ENCODE results near the gene NDUFAF8.
A peak's percentile ranks its signal among the peaks of the same experiment; 100 is the strongest.

The NDUFAF8 gene

DNA sequence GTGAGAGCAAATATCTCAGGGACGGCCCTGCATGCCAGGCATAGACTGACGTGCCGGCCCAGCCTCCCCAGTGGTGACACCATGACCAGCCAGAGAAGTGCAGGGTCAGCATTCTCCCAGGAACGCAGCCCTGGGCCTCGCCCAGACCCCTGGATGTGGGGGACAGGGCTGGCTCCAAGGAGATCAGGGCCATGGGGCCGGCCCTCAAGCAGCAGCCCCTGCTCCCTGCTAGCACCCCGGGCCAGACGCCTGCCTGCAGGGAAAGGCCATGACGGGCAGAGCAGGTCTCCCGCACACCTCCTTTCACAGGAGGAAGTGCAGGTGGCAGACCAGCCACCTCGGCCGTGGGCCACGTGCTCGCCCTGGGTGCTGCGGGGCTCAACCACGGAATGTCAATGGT, 9.5 kb downstream of the NDUFAF8 start:
- TF ChIP-seq, protein P1, sequence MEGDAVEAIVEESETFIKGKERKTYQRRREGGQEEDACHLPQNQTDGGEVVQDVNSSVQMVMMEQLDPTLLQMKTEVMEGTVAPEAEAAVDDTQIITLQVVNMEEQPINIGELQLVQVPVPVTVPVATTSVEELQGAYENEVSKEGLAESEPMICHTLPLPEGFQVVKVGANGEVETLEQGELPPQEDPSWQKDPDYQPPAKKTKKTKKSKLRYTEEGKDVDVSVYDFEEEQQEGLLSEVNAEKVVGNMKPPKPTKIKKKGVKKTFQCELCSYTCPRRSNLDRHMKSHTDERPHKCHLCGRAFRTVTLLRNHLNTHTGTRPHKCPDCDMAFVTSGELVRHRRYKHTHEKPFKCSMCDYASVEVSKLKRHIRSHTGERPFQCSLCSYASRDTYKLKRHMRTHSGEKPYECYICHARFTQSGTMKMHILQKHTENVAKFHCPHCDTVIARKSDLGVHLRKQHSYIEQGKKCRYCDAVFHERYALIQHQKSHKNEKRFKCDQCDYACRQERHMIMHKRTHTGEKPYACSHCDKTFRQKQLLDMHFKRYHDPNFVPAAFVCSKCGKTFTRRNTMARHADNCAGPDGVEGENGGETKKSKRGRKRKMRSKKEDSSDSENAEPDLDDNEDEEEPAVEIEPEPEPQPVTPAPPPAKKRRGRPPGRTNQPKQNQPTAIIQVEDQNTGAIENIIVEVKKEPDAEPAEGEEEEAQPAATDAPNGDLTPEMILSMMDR (IDR thresholded peaks at IDR 0.05; ENCODE audit: low read depth, low read length, poor library complexity, severe bottlenecking), result no peak
- TF ChIP-seq EZH2phosphoT487 (IDR thresholded peaks at IDR 0.05; ENCODE audit: borderline replicate concordance, low read length), result no peak
- H3K27ac ChIP-seq (ENCODE audit: low read depth, low read length), result no peak overlapping the region
- H3K9me3 ChIP-seq (ENCODE audit: control insufficient read depth, insufficient read depth, low read length), result peaks cover 6% of the 10 kb centered on the region
- H3K79me2 ChIP-seq (ENCODE audit: control insufficient read depth, low read length), result peaks cover 3% of the 10 kb centered on the region; the same call in 1 of the 2 replicates
- no peaks in the 10 kb centered on the region for H3K9me2 ChIP-seq (replicated peaks; ENCODE audit: control insufficient read depth, low read length)
- H3K4me2 ChIP-seq (ENCODE audit: low read length), result no peak overlapping the region
- peaks cover 12% of the 10 kb centered on the region for H3F3A ChIP-seq (ENCODE audit: control insufficient read depth, insufficient read depth)
- H3K4me1 ChIP-seq (ENCODE audit: control insufficient read depth, low read length), result peaks cover 58% of the 10 kb centered on the region
- H3K27me3 ChIP-seq (ENCODE audit: control insufficient read depth, low read length), result no peaks in the 10 kb centered on the region
- H3K36me3 ChIP-seq (ENCODE audit: control insufficient read depth, low read length), result peaks cover 37% of the 10 kb centered on the region
- 0 out of 2 replicates have a peak, but pooled peaks cover 2% of the 10 kb centered on the region for H4K20me1 ChIP-seq (ENCODE audit: control insufficient read depth, insufficient read depth, low read depth, low read length)
- no peak overlapping the region for H3K4me3 ChIP-seq (ENCODE audit: low read length)

DNA sequence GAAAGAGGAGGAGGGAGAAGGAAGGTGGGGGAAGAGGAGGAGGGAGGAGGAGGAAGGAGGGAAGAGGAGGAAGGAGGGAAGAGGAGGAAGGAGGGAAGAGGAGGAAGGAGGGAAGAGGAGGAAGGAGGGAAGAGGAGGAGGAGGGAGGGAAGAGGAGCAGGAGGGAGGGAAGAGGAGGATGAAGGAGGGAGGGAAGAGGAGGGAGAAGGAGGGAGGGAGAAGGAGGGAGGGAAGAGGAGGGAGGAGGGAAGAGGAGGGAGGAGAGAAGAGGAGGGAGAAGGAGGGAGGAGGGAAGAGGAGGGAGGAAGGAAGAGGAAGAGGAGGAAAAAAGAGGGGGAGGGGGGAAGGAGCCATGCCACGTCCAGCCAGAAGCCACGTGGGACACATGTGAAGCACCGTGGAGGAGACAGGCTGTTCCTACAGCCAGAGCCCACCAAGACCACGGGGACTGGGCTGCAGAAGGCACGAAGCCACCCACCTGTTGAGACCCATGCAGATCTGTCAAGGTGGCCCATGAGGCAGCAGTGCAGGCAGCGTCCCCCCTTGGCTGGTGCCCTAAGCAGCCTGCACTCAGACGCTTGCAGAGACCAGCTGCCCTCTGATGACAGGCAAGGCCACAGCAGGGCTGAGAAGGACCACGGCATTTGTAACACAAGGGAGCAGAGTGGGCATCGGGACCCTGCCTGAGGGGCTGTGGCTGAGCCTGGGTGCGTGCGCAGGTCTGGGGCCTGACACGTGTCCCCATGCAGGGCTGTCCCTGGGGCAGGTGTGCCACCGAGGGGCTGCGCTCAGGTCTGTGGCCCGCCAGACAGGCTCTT, 10.3 kb downstream of the NDUFAF8 start:
- peak overlapping the region; percentile 81; the same call in 1 of the 2 replicates for H3K4me2 ChIP-seq (ENCODE audit: low read length)
- peaks cover 37% of the 10 kb centered on the region for H3K36me3 ChIP-seq (ENCODE audit: control insufficient read depth, low read length)

DNA sequence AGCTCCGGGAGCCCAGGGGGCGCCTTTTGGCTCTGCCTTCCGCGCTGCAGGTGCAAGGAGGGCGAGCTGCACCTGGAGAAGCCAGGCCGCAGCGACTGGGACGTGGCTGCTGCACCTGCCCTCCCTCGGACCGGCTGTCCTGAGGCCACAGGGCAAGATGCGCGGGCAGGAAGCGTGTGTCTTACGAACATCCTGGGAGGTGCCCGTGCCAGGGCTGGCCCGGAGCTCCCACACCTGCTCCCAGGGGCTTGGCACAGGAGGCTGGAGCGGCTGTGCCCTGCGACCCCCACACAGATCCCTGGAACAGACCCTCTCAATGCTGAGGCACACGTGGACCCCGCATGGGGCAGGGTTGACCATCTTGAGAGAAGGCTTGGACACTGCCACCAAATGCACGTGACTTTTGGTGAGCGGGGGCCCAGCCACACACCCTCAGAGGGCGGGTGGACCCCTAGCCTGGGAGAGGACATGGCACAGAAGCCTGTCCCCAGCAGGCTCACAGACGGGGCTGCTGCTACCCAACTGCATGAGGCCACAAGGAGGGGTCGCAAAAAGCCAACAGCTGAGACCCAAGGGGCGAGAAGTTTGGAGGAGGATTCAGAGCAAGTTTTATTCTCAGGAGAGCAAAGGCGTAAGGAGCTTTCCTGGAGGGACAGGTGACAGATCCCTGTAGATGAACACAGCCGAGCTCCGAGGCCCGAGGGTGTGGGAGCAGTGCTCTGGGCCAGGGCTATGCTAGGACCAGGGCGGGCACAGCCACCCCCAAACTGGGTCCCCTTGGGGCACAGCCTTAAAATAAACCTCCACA, 11.4 kb downstream of the NDUFAF8 start:
- H3K9me3 ChIP-seq (ENCODE audit: control insufficient read depth, insufficient read depth, low read length), result peaks cover 6% of the 10 kb centered on the region
- peaks cover 3% of the 10 kb centered on the region; the same call in 1 of the 2 replicates for H3K79me2 ChIP-seq (ENCODE audit: control insufficient read depth, low read length)
- TF ChIP-seq, protein P1 (IDR thresholded peaks at IDR 0.05; ENCODE audit: low read depth, low read length, poor library complexity, severe bottlenecking), result no peak
- no peak for TF ChIP-seq EZH2phosphoT487 (IDR thresholded peaks at IDR 0.05; ENCODE audit: borderline replicate concordance, low read length)
- peaks cover 7% of the 10 kb centered on the region for H3F3A ChIP-seq (ENCODE audit: control insufficient read depth, insufficient read depth)
- H3K4me2 ChIP-seq (ENCODE audit: low read length), result peak overlapping the region; percentile 81
- H3K4me3 ChIP-seq (ENCODE audit: low read length), result peak overlapping the region; percentile 49
- peaks cover 31% of the 10 kb centered on the region for H3K36me3 ChIP-seq (ENCODE audit: control insufficient read depth, low read length)
- 0 out of 2 replicates have a peak, but pooled peaks cover 4% of the 10 kb centered on the region for H4K20me1 ChIP-seq (ENCODE audit: control insufficient read depth, insufficient read depth, low read depth, low read length)
- H3K27me3 ChIP-seq (ENCODE audit: control insufficient read depth, low read length), result no peaks in the 10 kb centered on the region
- H3K9me2 ChIP-seq (replicated peaks; ENCODE audit: control insufficient read depth, low read length), result no peaks in the 10 kb centered on the region
- peak overlapping the region; percentile 83 for H3K27ac ChIP-seq (ENCODE audit: low read depth, low read length)
- peaks cover 43% of the 10 kb centered on the region for H3K4me1 ChIP-seq (ENCODE audit: control insufficient read depth, low read length)

More for the DNA sequence above, 10.3 kb downstream of the NDUFAF8 start:
- Histone ChIP-seq H3F3A (ENCODE audit: control insufficient read depth, insufficient read depth) (peaks cover 10% of the 10 kb centered on the region), H3K27me3 (ENCODE audit: control insufficient read depth, low read length) (no peaks in the 10 kb centered on the region), H3K27ac (ENCODE audit: low read depth, low read length) (no peak overlapping the region), H3K4me1 (ENCODE audit: control insufficient read depth, low read length) (peaks cover 54% of the 10 kb centered on the region), H3K4me3 (ENCODE audit: low read length) (no peak overlapping the region), H3K79me2 (ENCODE audit: control insufficient read depth, low read length) (peaks cover 3% of the 10 kb centered on the region; the same call in 1 of the 2 replicates), H4K20me1 (ENCODE audit: control insufficient read depth, insufficient read depth, low read depth, low read length) (0 out of 2 replicates have a peak, but pooled peaks cover 4% of the 10 kb centered on the region), H3K9me3 (ENCODE audit: control insufficient read depth, insufficient read depth, low read length) (peaks cover 6% of the 10 kb centered on the region), H3K9me2 (replicated peaks; ENCODE audit: control insufficient read depth, low read length) (no peaks in the 10 kb centered on the region)
- TF ChIP-seq, protein P1 (IDR thresholded peaks at IDR 0.05; ENCODE audit: low read depth, low read length, poor library complexity, severe bottlenecking), result no peak
- no peak for TF ChIP-seq EZH2phosphoT487 (IDR thresholded peaks at IDR 0.05; ENCODE audit: borderline replicate concordance, low read length)

Measured in DOHH2 (cell line).